NCI-H146 treated with DMSO at 0.1 percent for 48 hours (cell line): ENCODE results near the gene EGFR.

ENCODE experiments used
- DNase-seq: peaks from one replicate; lab custom pipeline; 2025; ENCODE audit not compliant: unreplicated experiment; lab: John Stamatoyannopoulos, UW

Gene EGFR

GRCh38 chr7:55080000-55080623 is 61.3 kb downstream of the EGFR start:
- no peak for DNase-seq

GRCh38 chr7:55081068-55081467 is 62.3 kb downstream of the EGFR start:
- no peak for DNase-seq

- no peak for DNase-seq
Observed at GRCh38 chr7:55081472-55082227, 62.8 kb downstream of the EGFR start.

GRCh38 chr7:55082228-55082603 is 63.4 kb downstream of the EGFR start:
- DNase-seq, result no peak

GRCh38 chr7:55083206-55083605 is 64.4 kb downstream of the EGFR start:
- no peak for DNase-seq

- DNase-seq, result no peak
Observed at GRCh38 chr7:55084307-55084706, 65.5 kb downstream of the EGFR start.

- DNase-seq, result no peak
Observed at GRCh38 chr7:55085511-55086412, 66.9 kb downstream of the EGFR start.

GRCh38 chr7:55086413-55087201 is 67.8 kb downstream of the EGFR start:
- no peak for DNase-seq

- DNase-seq, result no peak
Observed at GRCh38 chr7:55087521-55087961, 68.7 kb downstream of the EGFR start.

- DNase-seq, result no peak
Observed at GRCh38 chr7:55088107-55088506, 69.3 kb downstream of the EGFR start.

GRCh38 chr7:55088620-55089019 is 69.8 kb downstream of the EGFR start:
- no peak for DNase-seq

- DNase-seq, result no peak
Observed at GRCh38 chr7:55092186-55092974, 73.6 kb downstream of the EGFR start.

- DNase-seq, result no peak
Observed at GRCh38 chr7:55092975-55093373, 74.2 kb downstream of the EGFR start.

- DNase-seq, result no peak
Observed at GRCh38 chr7:55093674-55094073, 74.9 kb downstream of the EGFR start.

GRCh38 chr7:55094092-55094690 is 75.4 kb downstream of the EGFR start:
- no peak for DNase-seq

- DNase-seq, result no peak
Observed at GRCh38 chr7:55095672-55096071, 76.9 kb downstream of the EGFR start.

- DNase-seq, result no peak
Observed at GRCh38 chr7:55096323-55096722, 77.5 kb downstream of the EGFR start.

GRCh38 chr7:55097100-55097499 is 78.3 kb downstream of the EGFR start:
- DNase-seq, result no peak

GRCh38 chr7:55099066-55099820 is 80.4 kb downstream of the EGFR start:
- no peak for DNase-seq
